GDM1 (cell line): ENCODE results near the gene NTRK2.
"Not testable (repeated sequence)": the region's sequence is repeated elsewhere in the genome, so short reads cannot be mapped to it uniquely, and the experiment has no call there.

ENCODE experiments used
- DNase-seq: peaks from one replicate; lab custom pipeline; 2025; lab: John Stamatoyannopoulos, UW

NTRK2 gene

GRCh38 chr9:85067792-85068191 is 398.3 kb downstream of the NTRK2 start:
- no peak for DNase-seq

GRCh38 chr9:85069421-85069820 is 399.9 kb downstream of the NTRK2 start:
- not testable (repeated sequence) for DNase-seq
